NCI-H2196 treated with DMSO at 0.1 percent for 48 hours (cell line): ENCODE data around the gene OTUD7B.

ENCODE experiments used
- DNase-seq: peaks from one replicate; lab custom pipeline; 2025; ENCODE audit not compliant: unreplicated experiment; lab: John Stamatoyannopoulos, UW

Gene OTUD7B

GRCh38 chr1:150003801-150004200 is 6.7 kb downstream of the OTUD7B start:
- DNase-seq: no peak

- DNase-seq: no peak
Observed at GRCh38 chr1:150002217-150002616, 8.3 kb downstream of the OTUD7B start.

- no peak for DNase-seq
Observed at GRCh38 chr1:150001415-150001814, 9.1 kb downstream of the OTUD7B start.

- no peak for DNase-seq
Observed at GRCh38 chr1:149997585-149998262, 12.8 kb downstream of the OTUD7B start.

- no peak for DNase-seq
Observed at GRCh38 chr1:149995927-149996326, 14.6 kb downstream of the OTUD7B start.

GRCh38 chr1:149993764-149994163 is 16.8 kb downstream of the OTUD7B start:
- no peak for DNase-seq

GRCh38 chr1:149993181-149993580 is 17.3 kb downstream of the OTUD7B start:
- no peak for DNase-seq

GRCh38 chr1:149987297-149987595 is 23.3 kb downstream of the OTUD7B start:
- DNase-seq: no peak

GRCh38 chr1:149986486-149987296 is 23.8 kb downstream of the OTUD7B start:
- DNase-seq: no peak

- DNase-seq: no peak
Observed at GRCh38 chr1:149979972-149980540, 30.5 kb downstream of the OTUD7B start.

GRCh38 chr1:149979245-149979971 is 31.1 kb downstream of the OTUD7B start:
- no peak for DNase-seq

- DNase-seq: no peak
Observed at GRCh38 chr1:149978547-149979023, 31.9 kb downstream of the OTUD7B start.

- peak; percentile 60 for DNase-seq
Observed at GRCh38 chr1:149977345-149977744, 33.2 kb downstream of the OTUD7B start.

GRCh38 chr1:149972547-149972946 is 38.0 kb downstream of the OTUD7B start:
- DNase-seq: no peak

GRCh38 chr1:149967646-149968045 is 42.9 kb downstream of the OTUD7B start:
- no peak for DNase-seq

GRCh38 chr1:149967041-149967440 is 43.5 kb downstream of the OTUD7B start:
- DNase-seq: no peak

GRCh38 chr1:149966405-149966804 is 44.1 kb downstream of the OTUD7B start:
- no peak for DNase-seq

GRCh38 chr1:149965440-149965839 is 45.1 kb downstream of the OTUD7B start:
- no peak for DNase-seq

- DNase-seq: no peak
Observed at GRCh38 chr1:149963358-149963757, 47.2 kb downstream of the OTUD7B start.

- no peak for DNase-seq
Observed at GRCh38 chr1:149962736-149963135, 47.8 kb downstream of the OTUD7B start.

- DNase-seq: peak; percentile 49
Observed at GRCh38 chr1:149962039-149962647, 48.4 kb downstream of the OTUD7B start.
